ENCODE data around the gene TSHZ3.

- TF ChIP-seq CTCF (conservative IDR thresholded peaks at IDR 0.05; ENCODE audit: low read depth, low read length) (no peak), EZH2 (IDR thresholded peaks at IDR 0.05; ENCODE audit: borderline replicate concordance, low read depth, low read length, poor library complexity, severe bottlenecking) (no peak)
Observed at GRCh38 chr19:31312677-31313244, 36.5 kb downstream of the TSHZ3 start.
